Smooth muscle cell (in vitro differentiated cells): ENCODE results near the gene SUSD6. TPM values are rescaled to one million over a fixed set of nuclear protein-coding genes. Genes with fewer than 3 reads are reported as not detected.

Experiments used
- DNase-seq: peaks from one replicate; lab custom pipeline; 2025; ENCODE audit not compliant: unreplicated experiment; lab: John Stamatoyannopoulos, UW
- H2AFZ ChIP-seq: fragments of 200-600 bp; sonication (generic); 2 replicates; pipeline ENCODE4 v1.6.0; 2016; ENCODE audit warnings: antibody characterized with exemption, low read depth, mild to moderate bottlenecking
- H3F3A ChIP-seq: fragments of 200-600 bp; sonication (generic); 2 replicates; pipeline ENCODE4 v1.6.0; 2017; ENCODE audit warnings: antibody characterized with exemption, low read depth
- H3K27ac ChIP-seq: fragments of 200-600 bp; sonication (generic); 2 replicates; pipeline ENCODE4 v1.5.1; 2016; ENCODE audit warnings: low read depth, mild to moderate bottlenecking
- H3K27me3 ChIP-seq: fragments of 200-600 bp; sonication (generic); 2 replicates; pipeline ENCODE4 v1.6.1; 2016; ENCODE audit warnings: low read depth, mild to moderate bottlenecking
- H3K36me3 ChIP-seq: fragments of 200-600 bp; sonication (generic); 2 replicates; pipeline ENCODE4 v1.5.1; 2016; ENCODE audit warnings: low read depth
- H3K4me1 ChIP-seq: fragments of 200-600 bp; sonication (generic); 2 replicates; pipeline ENCODE4 v1.5.1; 2016; ENCODE audit warnings: low read depth
- H3K4me2 ChIP-seq: fragments of 200-600 bp; sonication (generic); 2 replicates; pipeline ENCODE4 v1.6.0; 2016; ENCODE audit warnings: mild to moderate bottlenecking
- H3K4me3 ChIP-seq: fragments of 200-600 bp; sonication (generic); 2 replicates; pipeline ENCODE4 v1.5.1; 2016; ENCODE audit warnings: mild to moderate bottlenecking
- H3K79me2 ChIP-seq: fragments of 200-600 bp; sonication (generic); 2 replicates; pipeline ENCODE4 v1.6.0; 2016; ENCODE audit warnings: low read depth, mild to moderate bottlenecking
- H3K9ac ChIP-seq: fragments of 200-600 bp; sonication (generic); 2 replicates; pipeline ENCODE4 v1.6.0; 2016; ENCODE audit warnings: low read depth
- H3K9me3 ChIP-seq: fragments of 200-600 bp; sonication (generic); replicated peaks from 2 replicates; pipeline ENCODE4 v1.5.1; 2016; ENCODE audit warnings: low read depth
- H4K20me1 ChIP-seq: fragments of 200-600 bp; sonication (generic); 2 replicates; pipeline ENCODE4 v1.6.0; 2016; ENCODE audit warnings: low read depth
- WGBS: methylation state at CpG from one replicate; pipeline ENCODE4 v1.1.7; 2016; ENCODE audit warnings: low lambda C conversion rate; 5-methylcytosine and 5-hydroxymethylcytosine counted together
- polyA plus RNA-seq: library from polyadenylated mRNA; unstranded; fragments of >200 nt; fragmentation: Nextera tagmentation; extraction: Ambion mirVana; gene quantifications from 2 replicates; pipeline ENCODE4 v1.2.1, GENCODE V29; 2016
- total RNA-seq: library from RNA; depleted of rRNA; stranded (reverse); fragments of >200 nt; gene quantifications from 2 replicates; pipeline ENCODE4 v1.2.3, GENCODE V29; 2014
- TF ChIP-seq, protein P1 (sequence below): fragments of 200-600 bp; sonication (generic); IDR thresholded peaks from 2 replicates; pipeline ENCODE4 v1.5.1; 2017; ENCODE audit warnings: borderline replicate concordance, mild to moderate bottlenecking, antibody characterized with exemption; ENCODE audit not compliant: insufficient read depth, poor library complexity, severe bottlenecking

The SUSD6 gene
- total and polyA plus RNA-seq, 2 experiments from 2014 or later: 15.8 to 25.9 TPM

DNA sequence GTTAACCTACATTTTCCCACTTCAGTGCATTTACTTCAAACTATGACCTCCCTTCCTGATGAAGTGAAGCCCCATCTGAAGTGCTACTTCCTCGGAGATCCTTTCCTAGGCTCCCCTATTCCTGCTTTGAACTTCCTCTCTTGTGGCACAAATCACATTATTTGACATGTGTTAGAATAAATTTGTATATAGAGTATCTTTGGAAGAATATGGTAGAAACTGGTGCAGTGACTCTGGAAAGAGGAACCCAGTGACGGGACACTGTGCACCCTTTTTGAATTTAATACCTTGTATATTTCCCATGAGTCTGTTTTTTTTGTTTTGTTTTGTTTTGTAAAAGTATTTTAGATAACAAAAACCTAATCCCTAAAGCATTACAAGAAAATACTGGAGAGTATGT lies 89.2 kb downstream of the SUSD6 start:
- WGBS: 95% methylated on average over 2 of the region's 2 CpGs
- Histone ChIP-seq H3K9ac (no peak overlapping the region), H3K27ac (no peak overlapping the region), H3K36me3 (peaks cover under 1% of the 10 kb centered on the region), H2AFZ (no peak overlapping the region), H3K9me3 (no peaks in the 10 kb centered on the region), H4K20me1 (peaks cover 97% of the 10 kb centered on the region), H3K79me2 (peaks cover 52% of the 10 kb centered on the region), H3K4me2 (no peak overlapping the region), H3K27me3 (no peaks in the 10 kb centered on the region), H3K4me3 (no peak overlapping the region), H3F3A (peaks cover 4% of the 10 kb centered on the region), H3K4me1 (peaks cover 24% of the 10 kb centered on the region)
- no peak for DNase-seq
- TF ChIP-seq, protein P1, sequence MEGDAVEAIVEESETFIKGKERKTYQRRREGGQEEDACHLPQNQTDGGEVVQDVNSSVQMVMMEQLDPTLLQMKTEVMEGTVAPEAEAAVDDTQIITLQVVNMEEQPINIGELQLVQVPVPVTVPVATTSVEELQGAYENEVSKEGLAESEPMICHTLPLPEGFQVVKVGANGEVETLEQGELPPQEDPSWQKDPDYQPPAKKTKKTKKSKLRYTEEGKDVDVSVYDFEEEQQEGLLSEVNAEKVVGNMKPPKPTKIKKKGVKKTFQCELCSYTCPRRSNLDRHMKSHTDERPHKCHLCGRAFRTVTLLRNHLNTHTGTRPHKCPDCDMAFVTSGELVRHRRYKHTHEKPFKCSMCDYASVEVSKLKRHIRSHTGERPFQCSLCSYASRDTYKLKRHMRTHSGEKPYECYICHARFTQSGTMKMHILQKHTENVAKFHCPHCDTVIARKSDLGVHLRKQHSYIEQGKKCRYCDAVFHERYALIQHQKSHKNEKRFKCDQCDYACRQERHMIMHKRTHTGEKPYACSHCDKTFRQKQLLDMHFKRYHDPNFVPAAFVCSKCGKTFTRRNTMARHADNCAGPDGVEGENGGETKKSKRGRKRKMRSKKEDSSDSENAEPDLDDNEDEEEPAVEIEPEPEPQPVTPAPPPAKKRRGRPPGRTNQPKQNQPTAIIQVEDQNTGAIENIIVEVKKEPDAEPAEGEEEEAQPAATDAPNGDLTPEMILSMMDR: no peak

DNA sequence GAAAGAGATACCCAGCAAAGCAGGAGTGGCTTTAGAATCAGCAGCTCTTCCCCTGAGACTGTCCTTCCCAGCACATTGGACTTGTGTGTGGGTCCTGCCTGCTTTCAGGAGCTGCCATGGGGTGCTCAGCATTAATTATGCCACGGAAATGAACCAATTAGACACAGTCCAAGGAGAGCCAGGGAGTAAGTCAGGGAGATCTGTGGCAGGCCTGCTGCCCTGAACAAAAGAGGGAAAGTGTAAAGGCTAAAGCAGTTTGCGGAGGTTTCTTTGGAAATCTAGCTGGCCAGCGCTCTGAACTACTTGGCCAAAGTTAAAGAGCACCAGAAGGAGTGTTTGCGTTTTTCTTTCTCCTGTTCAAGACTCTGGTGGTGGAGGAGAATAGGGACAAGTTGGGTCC lies 89.9 kb downstream of the SUSD6 start:
- Histone ChIP-seq H3K27ac (no peak overlapping the region), H3K9ac (no peak overlapping the region), H3K4me2 (no peak overlapping the region), H4K20me1 (peaks cover 96% of the 10 kb centered on the region), H3K27me3 (no peaks in the 10 kb centered on the region), H3K4me1 (peaks cover 17% of the 10 kb centered on the region), H3K4me3 (no peak overlapping the region), H3K36me3 (peaks cover 7% of the 10 kb centered on the region), H3K9me3 (no peaks in the 10 kb centered on the region), H3F3A (no peaks in the 10 kb centered on the region), H3K79me2 (peaks cover 52% of the 10 kb centered on the region), H2AFZ (no peak overlapping the region)
- TF ChIP-seq, protein P1: no peak
- 95% methylated on average over 4 of the region's 4 CpGs for WGBS
- DNase-seq: no peak

DNA sequence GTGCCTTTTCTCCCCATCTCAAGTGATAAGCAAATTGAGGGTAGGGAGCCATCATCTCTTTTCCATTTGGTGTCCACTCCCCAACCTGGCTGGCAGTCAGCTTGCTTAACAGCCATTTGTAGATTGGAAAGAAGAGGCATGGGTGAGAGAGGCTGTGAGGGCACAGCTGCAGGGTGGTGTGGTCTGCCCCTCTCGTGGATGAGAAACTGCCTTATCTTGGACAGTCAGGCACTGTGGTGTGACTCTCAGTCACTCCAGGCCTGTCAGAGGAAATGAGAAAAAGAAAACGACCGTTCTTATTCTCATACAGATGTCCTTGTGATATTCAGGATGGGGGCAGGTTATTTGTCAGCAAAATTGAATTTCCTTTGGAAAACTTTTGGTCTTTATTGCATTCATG lies 90.5 kb downstream of the SUSD6 start:
- no peak for DNase-seq
- Histone ChIP-seq H3F3A (no peaks in the 10 kb centered on the region), H3K4me1 (peaks cover 12% of the 10 kb centered on the region), H4K20me1 (peaks cover 96% of the 10 kb centered on the region), H3K27me3 (no peaks in the 10 kb centered on the region), H3K36me3 (peaks cover 7% of the 10 kb centered on the region), H3K9me3 (no peaks in the 10 kb centered on the region), H3K79me2 (peaks cover 51% of the 10 kb centered on the region), H3K27ac (no peak overlapping the region), H3K4me3 (no peak overlapping the region), H2AFZ (no peak overlapping the region), H3K4me2 (no peak overlapping the region), H3K9ac (no peak overlapping the region)
- TF ChIP-seq, protein P1: no peak
- WGBS: 52% methylated on average over 3 of the region's 3 CpGs
